Kidney (tissue), 14 donors: ENCODE measurements around the gene PI4K2A. TPM values are rescaled to one million over a fixed set of nuclear protein-coding genes. Genes with fewer than 3 reads are reported as not detected.

Experiments used
- DNase-seq, 5 donors: peaks; one replicate each; pipeline ENCODE4 v3.0.0-alpha.2; 2013 to 2020
- FAIRE-seq: peaks from 2 replicates; lab custom pipeline; 2012; peaks lifted over from hg19 to GRCh38; lab: Jason Lieb, UNC
- H3K27ac ChIP-seq, 2 donors: one replicate each; pipeline ENCODE4 v1.7.0; 2013; ENCODE audit warnings: low read depth in 2 of 2, low read length in 2 of 2, inconsistent platforms in 1 of 2
- H3K27me3 ChIP-seq: one replicate; pipeline ENCODE4 v1.7.1; 2013; ENCODE audit warnings: low read length, inconsistent platforms; ENCODE audit not compliant: control insufficient read depth, insufficient read depth
- H3K36me3 ChIP-seq, 3 donors: one replicate each; pipeline versions ENCODE4 v1.7.0 to v1.7.1; 2013; ENCODE audit warnings: low read length in 3 of 3, control low read depth in 1 of 3, inconsistent platforms in 1 of 3; ENCODE audit not compliant: insufficient read depth in 3 of 3, control insufficient read depth in 2 of 3
- H3K4me1 ChIP-seq, 3 donors: one replicate each; pipeline versions ENCODE4 v1.7.0 to v1.7.1; 2013; ENCODE audit warnings: low read length in 3 of 3, inconsistent platforms in 1 of 3, low read depth in 1 of 3; ENCODE audit not compliant: control insufficient read depth in 2 of 3, insufficient read depth in 2 of 3
- H3K4me3 ChIP-seq, 3 donors: one replicate each; pipeline versions ENCODE4 v1.7.0 to v1.8.1; 2013; ENCODE audit warnings: low read length in 3 of 3, control low read depth in 1 of 3, inconsistent platforms in 1 of 3
- H3K9ac ChIP-seq, 3 donors: one replicate each; pipeline versions ENCODE4 v1.7.0 to v1.7.1; 2013; ENCODE audit warnings: low read length in 3 of 3, control low read depth in 1 of 3, inconsistent platforms in 1 of 3
- H3K9me3 ChIP-seq, 3 donors: one replicate each; pipeline versions ENCODE4 v1.7.0 to v1.7.1; 2013; ENCODE audit warnings: low read length in 3 of 3, control low read depth in 1 of 3, inconsistent platforms in 1 of 3; ENCODE audit not compliant: control insufficient read depth in 2 of 3, insufficient read depth in 1 of 3
- CTCF ChIP-seq: IDR thresholded peaks from 3 replicates; pipeline ENCODE4 v1.5.1; 2012; ENCODE audit warnings: mild to moderate bottlenecking, moderate library complexity, borderline replicate concordance; ENCODE audit not compliant: insufficient read depth; ENCODE audit errors: extremely low read depth
- intact Hi-C: fragments of 100-400 bp; cut with DNase I; formaldehyde crosslinking; loops from one replicate; pipeline ENCODE4 v1.11.1; 2022
- polyA plus RNA-seq: library from polyadenylated mRNA; stranded (reverse); fragments of 350-450 nt; fragmentation: Illumina TruSeq; extraction: RNeasy Lipid Tissue Mini Kit (QIAGEN cat#74804); gene quantifications from one replicate; pipeline ENCODE4 v1.2.3, GENCODE V29; 2014; ENCODE audit warnings: low read depth, low replicate concordance; ENCODE audit not compliant: insufficient read depth
- total RNA-seq: library from RNA; stranded (reverse); fragmentation: NEBNext Ultra II Directional; extraction: Animal tissue kit (Norgen Biotek cat#: 25700); gene quantifications from one replicate; pipeline ENCODE4 v1.2.1, GENCODE V29; 2021
- donor health status: control.
- donor health status: control.
- donor health status: control.
- donor health status: control.
- donor health status: control.
- donor health status: DM: yes; HTN: yes; CAD: no.
- donor health status: Normal renal cell carcinoma (clear cell type).

PI4K2A gene
- total and polyA plus RNA-seq, 2 donors from 2014 or later = 14.2 to 17.3 TPM

- no peak for FAIRE-seq
- Histone ChIP-seq H3K36me3 (no peaks in the 10 kb centered on the region), H3K9me3 (no peaks in the 10 kb centered on the region), H3K27me3 (no peaks in the 10 kb centered on the region), H3K4me1 (peaks cover 0 to 7% (median 5%) of the 10 kb centered on the region in 3 donors), H3K27ac (no peak overlapping the region), H3K4me3 (no peak overlapping the region), H3K9ac (no peak overlapping the region)
- no peak for TF ChIP-seq CTCF
- intact Hi-C loops = no loop called here
- DNase-seq = no peak
Measured at GRCh38 chr10:97627731-97628130, 12.7 kb upstream of the PI4K2A start.

DNA sequence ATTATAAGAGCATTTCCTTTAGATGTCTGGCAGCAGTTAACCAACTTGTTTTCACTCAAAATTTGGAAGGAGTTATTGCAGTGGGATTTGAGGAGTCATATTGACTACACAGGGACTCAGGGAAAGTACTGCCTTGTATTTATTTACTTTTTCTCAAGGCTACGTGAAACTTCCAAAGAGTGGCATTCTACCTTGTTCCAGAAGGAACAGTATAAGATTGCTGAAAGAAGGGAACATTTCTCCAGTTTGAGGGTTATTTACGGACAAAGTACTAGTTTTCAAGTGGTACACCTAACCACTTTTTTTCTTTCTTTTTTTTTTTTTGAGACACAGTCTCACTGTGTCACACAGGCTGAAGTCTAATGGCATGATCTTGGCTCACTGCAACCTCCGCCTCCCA is 12.2 kb upstream of the PI4K2A start:
- no peaks in the 10 kb centered on the region for H3K9me3 ChIP-seq
- H3K36me3 ChIP-seq = no peaks in the 10 kb centered on the region
- DNase-seq (no peak), FAIRE-seq (no peak)
- H3K27ac ChIP-seq = no peak overlapping the region
- H3K4me3 ChIP-seq = no peak overlapping the region
- intact Hi-C loops = no loop called here
- H3K4me1 ChIP-seq = peaks cover 0 to 5% (median 4%) of the 10 kb centered on the region in 3 donors
- no peak for TF ChIP-seq CTCF
- H3K9ac ChIP-seq = no peak overlapping the region
- H3K27me3 ChIP-seq = no peaks in the 10 kb centered on the region

GRCh38 chr10:97629289-97629688 is 11.2 kb upstream of the PI4K2A start:
- Histone ChIP-seq H3K36me3 (no peaks in the 10 kb centered on the region), H3K4me1 (peaks cover 0 to 7% (median 0%) of the 10 kb centered on the region in 3 donors), H3K27me3 (no peaks in the 10 kb centered on the region), H3K4me3 (no peak overlapping the region), H3K9ac (no peak overlapping the region), H3K9me3 (no peaks in the 10 kb centered on the region), H3K27ac (no peak overlapping the region)
- DNase-seq = no peak
- FAIRE-seq = no peak
- no peak for TF ChIP-seq CTCF
- intact Hi-C loops = no loop called here

GRCh38 chr10:97631098-97631497 is 9.4 kb upstream of the PI4K2A start:
- DNase-seq (no peak), FAIRE-seq (no peak)
- Histone ChIP-seq H3K9ac (no peak overlapping the region), H3K9me3 (no peaks in the 10 kb centered on the region), H3K36me3 (no peaks in the 10 kb centered on the region), H3K27me3 (no peaks in the 10 kb centered on the region), H3K4me1 (peaks cover 0 to 7% (median 0%) of the 10 kb centered on the region in 3 donors), H3K4me3 (no peak overlapping the region), H3K27ac (no peak overlapping the region)
- intact Hi-C loops = no loop called here
- TF ChIP-seq CTCF = no peak
